Stomach (tissue), 9 donors: ENCODE data around the gene RNASEH2C. TPM values are rescaled to one million over a fixed set of nuclear protein-coding genes. Genes with fewer than 3 reads are reported as not detected.
A peak's percentile ranks its signal among the peaks of the same experiment; 100 is the strongest.
"Not testable (repeated sequence)": the region's sequence is repeated elsewhere in the genome, so short reads cannot be mapped to it uniquely, and the experiment has no call there.

Experiments used
- DNase-seq, 2 donors: peaks; one replicate each; pipeline versions ENCODE4 v3.0.0 to v3.0.0-alpha.2; 2013 to 2019
- H3K27ac ChIP-seq, 5 donors: fragments of 200-600 bp in 4 of 5; sonication (generic) in 4 of 5; one replicate each; pipeline ENCODE4 v1.5.1; 2013 to 2019; ENCODE audit warnings: mild to moderate bottlenecking in 1 of 5, moderate library complexity in 1 of 5
- H3K27me3 ChIP-seq, 3 donors: fragments of 200-600 bp; sonication (generic); one replicate each; pipeline ENCODE4 v1.5.1; 2017 to 2019; ENCODE audit warnings: mixed run types in 1 of 3
- H3K36me3 ChIP-seq, 4 donors: fragments of 200-600 bp; sonication (generic); 1 replicate in 3 of 4; 2 replicates in 1 of 4; pipeline ENCODE4 v1.5.1; 2016 to 2019
- H3K4me1 ChIP-seq, 4 donors: fragments of 200-600 bp; sonication (generic); one replicate each; pipeline ENCODE4 v1.5.1; 2016 to 2019
- H3K4me3 ChIP-seq, 4 donors: fragments of 200-600 bp; sonication (generic) in 3 of 4; one replicate each; pipeline ENCODE4 v1.5.1; 2016 to 2019; ENCODE audit warnings: mild to moderate bottlenecking in 1 of 4
- H3K9me3 ChIP-seq, 4 donors: fragments of 200-600 bp; sonication (generic); one replicate each; pipeline ENCODE4 v1.5.1; 2016 to 2019
- CTCF ChIP-seq, 7 experiments: fragments of 450-650 bp in 4 of 7; fragments of 200-600 bp in 3 of 7; sonication (generic) in 3 of 7; IDR thresholded peaks; one replicate each; pipeline ENCODE4 v1.5.1; 2016 to 2019; ENCODE audit warnings: antibody characterized with exemption in 7 of 7, control low read depth in 2 of 7, mild to moderate bottlenecking in 1 of 7
- EP300 ChIP-seq: sonication (generic); formaldehyde crosslinking; IDR thresholded peaks from one replicate; pipeline ENCODE4 v1.6.1; 2017; ENCODE audit warnings: antibody characterized with exemption
- POLR2A ChIP-seq, 4 donors: fragments of 450-650 bp; IDR thresholded peaks; one replicate each; pipeline ENCODE4 v1.6.1; 2016; ENCODE audit warnings: antibody characterized with exemption in 4 of 4, control low read depth in 2 of 4, mild to moderate bottlenecking in 1 of 4, moderate library complexity in 1 of 4
- POLR2AphosphoS5 ChIP-seq, 3 donors: sonication (generic); formaldehyde crosslinking; IDR thresholded peaks; one replicate each; pipeline ENCODE4 v1.6.1; 2016; ENCODE audit warnings: antibody characterized with exemption in 3 of 3
- WGBS, 5 donors: extraction: QIAGEN DNeasy Blood & Tissue Kit in 3 of 5; methylation state at CpG; one replicate each; pipeline versions ENCODE4 v1.1.5 to v1.1.7; 2013 to 2018; 5-methylcytosine and 5-hydroxymethylcytosine counted together
- intact Hi-C: fragments of 100-400 bp; cut with DNase I; formaldehyde crosslinking; loops from one replicate; pipeline ENCODE4 v1.15.1; 2023; ENCODE audit warnings: low total_unique reads
- polyA plus RNA-seq, 3 donors: library from polyadenylated mRNA; stranded (reverse); fragments of 200-250 nt; gene quantifications; one replicate each; pipeline ENCODE4 v1.2.3, GENCODE V29; 2013
- total RNA-seq, 5 donors: library from RNA; depleted of rRNA; stranded (reverse); fragments of >200 nt; gene quantifications; one replicate each; pipeline versions ENCODE4 v1.1.0 to v1.2.3, GENCODE V29; 2014 to 2016
- donor health status: healthy with polysubstance abuse.
- donor health status: Bipolar disorder and iron deficiency.
- donor health status: healthy.

RNASEH2C gene
- total and polyA plus RNA-seq, 8 donors, result 14.1 to 171 (median 67.1) TPM

GRCh38 chr11:65710421-65710820 lies 10.2 kb downstream of the RNASEH2C start:
- intact Hi-C loops, result loop anchor here (5.0 kb wide), 1 partner anchor 107 kb away; no protein-coding TSS in a partner anchor
- Histone ChIP-seq H3K4me3 (no peak overlapping the region), H3K36me3 (peaks cover 19 to 27% (median 26%) of the 10 kb centered on the region in 4 donors), H3K27me3 (no peaks in the 10 kb centered on the region), H3K27ac (peak overlapping the region in 3 of 5 donors; percentile 98 to 99 (median 99)), H3K4me1 (peaks cover 20 to 36% (median 29%) of the 10 kb centered on the region in 4 donors), H3K9me3 (no peaks in the 10 kb centered on the region)
- 72 to 88% (median 81%) methylated on average over 3 of the region's 3 CpGs for WGBS, 5 donors
- DNase-seq, result no peak
- TF ChIP-seq CTCF (IDR thresholded peaks at IDR 0.05), result no peak
- no peak for TF ChIP-seq EP300
- TF ChIP-seq POLR2AphosphoS5 (IDR thresholded peaks at IDR 0.05), result no peak
- no peak for TF ChIP-seq POLR2A (IDR thresholded peaks at IDR 0.05)

- no peak for DNase-seq
- H3K4me3 ChIP-seq, result no peak overlapping the region
- H3K36me3 ChIP-seq, result peaks cover 12 to 19% (median 18%) of the 10 kb centered on the region in 4 donors
- peaks cover 20 to 36% (median 29%) of the 10 kb centered on the region in 4 donors for H3K4me1 ChIP-seq
- H3K27ac ChIP-seq, result no peak overlapping the region
- H3K27me3 ChIP-seq, result no peaks in the 10 kb centered on the region
- WGBS, 5 donors, result 39 to 50% (median 45%) methylated on average over 8 of the region's 8 CpGs
- H3K9me3 ChIP-seq, result no peaks in the 10 kb centered on the region
- TF ChIP-seq POLR2A (IDR thresholded peaks at IDR 0.05), result no peak
- no peak for TF ChIP-seq CTCF (IDR thresholded peaks at IDR 0.05)
- no peak for TF ChIP-seq POLR2AphosphoS5 (IDR thresholded peaks at IDR 0.05)
- TF ChIP-seq EP300, result no peak
- intact Hi-C loops, result loop anchor here (5.0 to 10.0 kb wide), 2 partner anchors 85 to 108 kb away; no protein-coding TSS in a partner anchor
These were observed 10.9 kb downstream of the RNASEH2C start for GRCh38 chr11:65709661-65710060.

GRCh38 chr11:65708451-65708850 lies 12.1 kb downstream of the RNASEH2C start:
- 75 to 86% (median 85%) methylated on average over 5 of the region's 5 CpGs for WGBS, 5 donors
- Histone ChIP-seq H3K4me1 (peaks cover 18 to 31% (median 24%) of the 10 kb centered on the region in 4 donors), H3K4me3 (no peak overlapping the region), H3K27ac (no peak overlapping the region), H3K27me3 (no peaks in the 10 kb centered on the region), H3K36me3 (peaks cover 3 to 7% (median 6%) of the 10 kb centered on the region in 4 donors), H3K9me3 (no peaks in the 10 kb centered on the region)
- no peak for DNase-seq
- intact Hi-C loops, result loop anchor here (10.0 kb wide), 1 partner anchor 84 kb away; no protein-coding TSS in a partner anchor
- no peak for TF ChIP-seq POLR2AphosphoS5 (IDR thresholded peaks at IDR 0.05)
- no peak for TF ChIP-seq EP300
- no peak for TF ChIP-seq CTCF (IDR thresholded peaks at IDR 0.05)
- TF ChIP-seq POLR2A (IDR thresholded peaks at IDR 0.05), result no peak

- 85 to 97% (median 92%) methylated on average over 10 to 12 of the region's 12 CpGs for WGBS, 5 donors
- not testable (repeated sequence) for DNase-seq, H3K27me3 ChIP-seq, H3K27ac ChIP-seq, H3K4me3 ChIP-seq, H3K36me3 ChIP-seq, H3K9me3 ChIP-seq
- peaks cover 9 to 20% (median 15%) of the 10 kb centered on the region in 4 donors for H3K4me1 ChIP-seq
- intact Hi-C loops, result loop anchor here (10.0 kb wide), 1 partner anchor 82 kb away; no protein-coding TSS in a partner anchor
These were observed 13.6 kb downstream of the RNASEH2C start for GRCh38 chr11:65707002-65707401.

GRCh38 chr11:65706303-65706763 lies 14.3 kb downstream of the RNASEH2C start:
- intact Hi-C loops, result loop anchor here (10.0 kb wide), 1 partner anchor 82 kb away; no protein-coding TSS in a partner anchor
- Histone ChIP-seq H3K4me1 (peaks cover 6 to 17% (median 12%) of the 10 kb centered on the region in 4 donors), H3K4me3 (peak overlapping the region in 2 of 4 donors; percentile 11)
- H3K27ac ChIP-seq, H3K36me3 ChIP-seq, H3K9me3 ChIP-seq, H3K27me3 ChIP-seq: not testable (repeated sequence)
- TF ChIP-seq CTCF (IDR thresholded peaks at IDR 0.05) (peak in 5 of 7 experiments; percentile 41 to 87 (median 69)), POLR2AphosphoS5 (IDR thresholded peaks at IDR 0.05) (peak in 1 of 3 donors; percentile 29)
- 9 to 18% (median 15%) methylated on average over 14 of the region's 14 CpGs for WGBS, 5 donors
- peak; percentile 70 to 80 for DNase-seq
